Kidney (tissue), 14 donors: ENCODE measurements around the gene PRPF8. TPM values are rescaled to one million over a fixed set of nuclear protein-coding genes. Genes with fewer than 3 reads are reported as not detected.

Experiments used
- DNase-seq, 5 donors: peaks; one replicate each; pipeline ENCODE4 v3.0.0-alpha.2; 2013 to 2020
- FAIRE-seq: peaks from 2 replicates; lab custom pipeline; 2012; peaks lifted over from hg19 to GRCh38; lab: Jason Lieb, UNC
- H3K27ac ChIP-seq, 2 donors: one replicate each; pipeline ENCODE4 v1.7.0; 2013; ENCODE audit warnings: low read depth in 2 of 2, low read length in 2 of 2, inconsistent platforms in 1 of 2
- H3K27me3 ChIP-seq: one replicate; pipeline ENCODE4 v1.7.1; 2013; ENCODE audit warnings: low read length, inconsistent platforms; ENCODE audit not compliant: control insufficient read depth, insufficient read depth
- H3K36me3 ChIP-seq, 3 donors: one replicate each; pipeline versions ENCODE4 v1.7.0 to v1.7.1; 2013; ENCODE audit warnings: low read length in 3 of 3, control low read depth in 1 of 3, inconsistent platforms in 1 of 3; ENCODE audit not compliant: insufficient read depth in 3 of 3, control insufficient read depth in 2 of 3
- H3K4me1 ChIP-seq, 3 donors: one replicate each; pipeline versions ENCODE4 v1.7.0 to v1.7.1; 2013; ENCODE audit warnings: low read length in 3 of 3, inconsistent platforms in 1 of 3, low read depth in 1 of 3; ENCODE audit not compliant: control insufficient read depth in 2 of 3, insufficient read depth in 2 of 3
- H3K4me3 ChIP-seq, 3 donors: one replicate each; pipeline versions ENCODE4 v1.7.0 to v1.8.1; 2013; ENCODE audit warnings: low read length in 3 of 3, control low read depth in 1 of 3, inconsistent platforms in 1 of 3
- H3K9ac ChIP-seq, 3 donors: one replicate each; pipeline versions ENCODE4 v1.7.0 to v1.7.1; 2013; ENCODE audit warnings: low read length in 3 of 3, control low read depth in 1 of 3, inconsistent platforms in 1 of 3
- H3K9me3 ChIP-seq, 3 donors: one replicate each; pipeline versions ENCODE4 v1.7.0 to v1.7.1; 2013; ENCODE audit warnings: low read length in 3 of 3, control low read depth in 1 of 3, inconsistent platforms in 1 of 3; ENCODE audit not compliant: control insufficient read depth in 2 of 3, insufficient read depth in 1 of 3
- intact Hi-C: fragments of 100-400 bp; cut with DNase I; formaldehyde crosslinking; loops from one replicate; pipeline ENCODE4 v1.11.1; 2022
- polyA plus RNA-seq: library from polyadenylated mRNA; stranded (reverse); fragments of 350-450 nt; fragmentation: Illumina TruSeq; extraction: RNeasy Lipid Tissue Mini Kit (QIAGEN cat#74804); gene quantifications from one replicate; pipeline ENCODE4 v1.2.3, GENCODE V29; 2014; ENCODE audit warnings: low read depth, low replicate concordance; ENCODE audit not compliant: insufficient read depth
- total RNA-seq: library from RNA; stranded (reverse); fragmentation: NEBNext Ultra II Directional; extraction: Animal tissue kit (Norgen Biotek cat#: 25700); gene quantifications from one replicate; pipeline ENCODE4 v1.2.1, GENCODE V29; 2021
- TF ChIP-seq, protein P1 (sequence below): IDR thresholded peaks from 3 replicates; pipeline ENCODE4 v1.5.1; 2012; ENCODE audit warnings: mild to moderate bottlenecking, moderate library complexity, borderline replicate concordance; ENCODE audit not compliant: insufficient read depth; ENCODE audit errors: extremely low read depth
- donor health status: control.
- donor health status: control.
- donor health status: control.
- donor health status: control.
- donor health status: control.
- donor health status: DM: yes; HTN: yes; CAD: no.
- donor health status: Normal renal cell carcinoma (clear cell type).

PRPF8 gene
- total and polyA plus RNA-seq, 2 donors from 2014 or later, result 181 to 236 TPM

DNA sequence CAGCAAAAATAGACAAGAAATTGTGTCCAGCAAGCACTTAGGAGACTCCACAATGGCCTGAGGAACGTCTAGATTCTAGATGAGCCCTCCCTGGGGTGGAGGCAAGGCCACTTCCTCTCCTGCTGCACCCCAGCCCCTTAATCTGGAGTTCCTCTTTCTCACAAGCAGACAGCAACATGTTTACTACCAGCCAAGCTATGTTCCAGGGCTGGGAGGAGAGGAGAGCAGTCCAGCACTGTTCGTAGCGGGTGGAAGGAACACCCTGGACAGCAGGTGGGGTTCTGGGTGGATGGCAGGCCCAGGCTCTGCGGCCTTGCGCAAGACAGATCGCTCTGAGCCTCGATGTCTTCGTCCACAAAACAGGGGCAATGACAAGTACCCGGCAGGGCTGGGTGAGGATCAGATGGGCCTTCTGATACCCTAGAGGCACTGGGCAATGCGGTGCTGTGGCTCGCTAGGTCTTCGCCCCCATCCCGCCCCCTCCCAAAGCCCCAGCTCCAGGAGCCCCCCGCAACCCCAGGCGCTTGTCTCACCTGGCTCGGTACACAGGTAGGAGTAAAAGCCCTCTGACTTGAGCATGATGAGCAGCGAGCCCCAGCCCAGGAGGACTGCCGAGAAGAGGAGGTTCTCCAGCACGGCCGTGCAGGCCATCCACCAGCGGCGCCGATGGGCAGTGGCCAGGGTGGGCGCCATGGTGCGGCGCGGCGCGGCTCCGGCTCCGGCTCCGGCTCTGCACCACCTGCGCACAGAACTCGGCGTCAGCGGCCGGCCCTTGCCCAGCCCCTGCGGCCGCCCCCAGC, 57.3 kb downstream of the PRPF8 start:
- Histone ChIP-seq H3K4me3 (peak overlapping the region in 2 of 3 donors; percentile 88), H3K27me3 (no peaks in the 10 kb centered on the region), H3K36me3 (peaks cover 0 to 7% (median 2%) of the 10 kb centered on the region in 3 donors), H3K9ac (peak overlapping the region in 2 of 3 donors; percentile 67 to 90), H3K9me3 (no peaks in the 10 kb centered on the region), H3K4me1 (peaks cover 0 to 27% (median 14%) of the 10 kb centered on the region in 3 donors), H3K27ac (peak overlapping the region; percentile 91 to 93)
- DNase-seq (peak in 1 of 5 donors; percentile 64), FAIRE-seq (no peak)
- intact Hi-C loops, result no loop called here
- TF ChIP-seq, protein P1, sequence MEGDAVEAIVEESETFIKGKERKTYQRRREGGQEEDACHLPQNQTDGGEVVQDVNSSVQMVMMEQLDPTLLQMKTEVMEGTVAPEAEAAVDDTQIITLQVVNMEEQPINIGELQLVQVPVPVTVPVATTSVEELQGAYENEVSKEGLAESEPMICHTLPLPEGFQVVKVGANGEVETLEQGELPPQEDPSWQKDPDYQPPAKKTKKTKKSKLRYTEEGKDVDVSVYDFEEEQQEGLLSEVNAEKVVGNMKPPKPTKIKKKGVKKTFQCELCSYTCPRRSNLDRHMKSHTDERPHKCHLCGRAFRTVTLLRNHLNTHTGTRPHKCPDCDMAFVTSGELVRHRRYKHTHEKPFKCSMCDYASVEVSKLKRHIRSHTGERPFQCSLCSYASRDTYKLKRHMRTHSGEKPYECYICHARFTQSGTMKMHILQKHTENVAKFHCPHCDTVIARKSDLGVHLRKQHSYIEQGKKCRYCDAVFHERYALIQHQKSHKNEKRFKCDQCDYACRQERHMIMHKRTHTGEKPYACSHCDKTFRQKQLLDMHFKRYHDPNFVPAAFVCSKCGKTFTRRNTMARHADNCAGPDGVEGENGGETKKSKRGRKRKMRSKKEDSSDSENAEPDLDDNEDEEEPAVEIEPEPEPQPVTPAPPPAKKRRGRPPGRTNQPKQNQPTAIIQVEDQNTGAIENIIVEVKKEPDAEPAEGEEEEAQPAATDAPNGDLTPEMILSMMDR, result no peak

DNA sequence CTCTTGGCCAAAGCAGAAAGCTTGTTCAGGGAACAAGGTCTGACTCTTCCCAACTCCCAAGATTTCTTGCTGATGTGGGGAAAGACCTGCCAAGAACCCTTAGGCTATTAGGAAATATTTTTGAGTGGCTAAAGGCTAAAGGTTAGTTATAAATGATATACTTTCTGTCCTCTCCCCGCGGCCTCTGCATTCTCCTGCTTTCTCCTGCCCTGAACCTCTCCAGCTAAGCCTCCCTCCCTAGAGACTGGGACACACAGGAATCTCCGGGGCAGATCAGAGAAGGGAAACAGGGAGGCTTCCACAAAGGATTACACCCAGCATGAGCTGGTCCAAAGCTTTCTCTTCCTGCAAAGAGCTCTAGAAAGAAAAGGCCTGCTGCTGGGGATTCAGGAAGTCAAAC, 58.3 kb downstream of the PRPF8 start:
- Histone ChIP-seq H3K9ac (peak overlapping the region in 1 of 3 donors; percentile 90), H3K4me3 (peak overlapping the region in 2 of 3 donors; percentile 88), H3K4me1 (peaks cover 0 to 33% (median 19%) of the 10 kb centered on the region in 3 donors), H3K27ac (peak overlapping the region; percentile 49 to 76), H3K36me3 (peaks cover 0 to 13% (median 4%) of the 10 kb centered on the region in 3 donors), H3K9me3 (no peaks in the 10 kb centered on the region), H3K27me3 (no peaks in the 10 kb centered on the region)
- TF ChIP-seq, protein P1, result no peak
- DNase-seq, result no peak
- intact Hi-C loops, result no loop called here
- no peak for FAIRE-seq

DNA sequence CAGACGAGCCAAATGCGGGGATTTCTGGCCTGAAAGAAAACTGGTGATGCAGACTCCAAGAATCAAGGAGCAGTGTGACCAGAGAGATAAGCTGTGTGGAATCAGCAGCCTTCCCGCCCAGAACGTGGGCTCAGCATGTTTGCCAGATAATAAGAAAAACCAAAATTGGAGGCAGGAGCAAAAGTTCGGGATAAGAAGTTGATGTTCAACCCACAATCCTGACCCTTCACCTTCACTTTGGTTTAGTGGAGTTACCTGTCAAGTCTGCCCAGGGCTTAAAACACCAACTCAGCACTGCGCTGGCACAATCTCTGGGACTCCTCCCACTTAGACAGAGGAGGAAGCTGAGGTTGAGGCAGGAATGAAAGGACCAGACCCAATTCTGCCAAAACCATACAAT, 59.1 kb downstream of the PRPF8 start:
- peak overlapping the region in 2 of 3 donors; percentile 22 to 33 for H3K4me3 ChIP-seq
- FAIRE-seq (peak; percentile 51), DNase-seq (peak in 1 of 5 donors; percentile 18)
- peaks cover 0 to 40% (median 23%) of the 10 kb centered on the region in 3 donors for H3K4me1 ChIP-seq
- H3K9ac ChIP-seq, result peak overlapping the region in 1 of 3 donors; percentile 43
- H3K36me3 ChIP-seq, result peaks cover 0 to 13% (median 4%) of the 10 kb centered on the region in 3 donors
- H3K27me3 ChIP-seq, result no peaks in the 10 kb centered on the region
- no peaks in the 10 kb centered on the region for H3K9me3 ChIP-seq
- peak overlapping the region in 1 of 2 donors; percentile 56 for H3K27ac ChIP-seq
- intact Hi-C loops, result no loop called here
- TF ChIP-seq, protein P1, result no peak
